Activated gamma-delta T cell treated with anti-CD3 and anti-CD28 coated beads, Interleukin-2, amount 50 U/mL, for 16 hours (primary cell): ENCODE data around the gene ADA.

Experiments used
- DNase-seq: peaks from one replicate; pipeline ENCODE4 v3.0.0-alpha.2; 2020; ENCODE audit warnings: low read depth

Gene ADA

GRCh38 chr20:44624152-44624551 is 27.3 kb downstream of the ADA start:
- DNase-seq: no peak

- no peak for DNase-seq
Observed at GRCh38 chr20:44622501-44623270, 28.8 kb downstream of the ADA start.

- DNase-seq: no peak
Observed at GRCh38 chr20:44621939-44622338, 29.6 kb downstream of the ADA start.

- DNase-seq: no peak
Observed at GRCh38 chr20:44621325-44621724, 30.2 kb downstream of the ADA start.

- DNase-seq: no peak
Observed at GRCh38 chr20:44620030-44620429, 31.5 kb downstream of the ADA start.

- no peak for DNase-seq
Observed at GRCh38 chr20:44619294-44619693, 32.2 kb downstream of the ADA start.

- no peak for DNase-seq
Observed at GRCh38 chr20:44618318-44618731, 33.2 kb downstream of the ADA start.

GRCh38 chr20:44616604-44616964 is 34.9 kb downstream of the ADA start:
- DNase-seq: no peak

- DNase-seq: no peak
Observed at GRCh38 chr20:44615876-44616603, 35.5 kb downstream of the ADA start.

GRCh38 chr20:44615169-44615791 is 36.2 kb downstream of the ADA start:
- DNase-seq: no peak

- no peak for DNase-seq
Observed at GRCh38 chr20:44614525-44614924, 37.0 kb downstream of the ADA start.

GRCh38 chr20:44613575-44613974 is 37.9 kb downstream of the ADA start:
- DNase-seq: no peak

GRCh38 chr20:44610313-44610962 is 41.1 kb downstream of the ADA start:
- no peak for DNase-seq

- peak; percentile 75 for DNase-seq
Observed at GRCh38 chr20:44609516-44610312, 41.8 kb downstream of the ADA start.

GRCh38 chr20:44609006-44609515 is 42.4 kb downstream of the ADA start:
- DNase-seq: no peak

GRCh38 chr20:44606725-44607441 is 44.6 kb downstream of the ADA start:
- no peak for DNase-seq

GRCh38 chr20:44603327-44603726 is 48.2 kb downstream of the ADA start:
- DNase-seq: no peak

- no peak for DNase-seq
Observed at GRCh38 chr20:44601801-44602204, 49.7 kb downstream of the ADA start.

GRCh38 chr20:44601236-44601671 is 50.2 kb downstream of the ADA start:
- DNase-seq: no peak

- no peak for DNase-seq
Observed at GRCh38 chr20:44600758-44601201, 50.7 kb downstream of the ADA start.

GRCh38 chr20:44600301-44600700 is 51.2 kb downstream of the ADA start:
- DNase-seq: no peak
